PC-3 (cell line): ENCODE data around the gene SP3. TPM values are rescaled to one million over a fixed set of nuclear protein-coding genes. Genes with fewer than 3 reads are reported as not detected.

Source experiments
- ATAC-seq: fragments of 200-7000 bp; cut with Tn5 transposase; 2 replicates; pipeline ENCODE4 v1.9.1; 2020; ENCODE audit warnings: mild to moderate bottlenecking, moderate library complexity
- BruUV-seq: library from RNA; stranded (reverse); fragments of 400-500 nt; replicated peaks from 2 replicates; lab custom pipeline; 2021; lab: Mats Ljungman, UMichigan
- CTCF ChIA-PET: fragments of 300-600 bp; sonication (Branson Sonifier 250); formaldehyde crosslinking; loops from one replicate; lab custom pipeline; 2022; ENCODE audit warnings: antibody characterized with exemption; lab: Charles Lee
- POLR2A ChIA-PET: fragments of 300-600 bp; sonication (Branson Sonifier 250); formaldehyde crosslinking; loops from one replicate; lab custom pipeline; 2022; ENCODE audit warnings: antibody characterized with exemption; ENCODE audit not compliant: unreplicated experiment; lab: Charles Lee
- DNase-seq: peaks from one replicate; pipeline ENCODE4 v3.0.0-alpha.2; 2015
- H2AFZ ChIP-seq: fragments of 300-600 bp; sonication (generic); 2 replicates; pipeline ENCODE4 v1.6.0; 2016; ENCODE audit warnings: antibody characterized with exemption, low read length
- H3F3A ChIP-seq: fragments of 300-600 bp; sonication (generic); one replicate; pipeline ENCODE4 v1.6.0; 2017; ENCODE audit warnings: antibody characterized with exemption, low read length, control low read depth, mild to moderate bottlenecking; ENCODE audit not compliant: unreplicated experiment
- H3K27ac ChIP-seq: fragments of 300-600 bp; sonication (generic); 2 replicates; pipeline ENCODE4 v1.5.1; 2016; ENCODE audit warnings: mild to moderate bottlenecking, low read length
- H3K27me3 ChIP-seq: fragments of 300-600 bp; sonication (generic); 2 replicates; pipeline ENCODE4 v1.6.1; 2016; ENCODE audit warnings: low read length, mixed read lengths
- H3K36me3 ChIP-seq: fragments of 300-600 bp; sonication (generic); 2 replicates; pipeline ENCODE4 v1.6.1; 2016; ENCODE audit warnings: low read depth, mixed run types, low read length, mixed read lengths
- H3K4me1 ChIP-seq: fragments of 300-600 bp; sonication (generic); 2 replicates; pipeline ENCODE4 v1.5.1; 2016; ENCODE audit warnings: low read length; ENCODE audit not compliant: insufficient read depth
- H3K4me2 ChIP-seq: fragments of 300-600 bp; sonication (generic); 2 replicates; pipeline ENCODE4 v1.6.0; 2016; ENCODE audit warnings: low read length
- H3K4me3 ChIP-seq: fragments of 300-600 bp; sonication (generic); 2 replicates; pipeline ENCODE4 v1.5.1; 2016; ENCODE audit warnings: mild to moderate bottlenecking, low read length, mixed read lengths
- H3K79me2 ChIP-seq: fragments of 300-600 bp; sonication (generic); 2 replicates; pipeline ENCODE4 v1.6.1; 2017; ENCODE audit warnings: low read length, mixed read lengths
- H3K9ac ChIP-seq: fragments of 300-600 bp; sonication (generic); 2 replicates; pipeline ENCODE4 v1.6.0; 2016; ENCODE audit warnings: mild to moderate bottlenecking, low read length
- H3K9me2 ChIP-seq: fragments of 300-600 bp; sonication (generic); replicated peaks from 2 replicates; pipeline ENCODE4 v1.6.1; 2016; ENCODE audit warnings: mixed run types, low read length, mixed read lengths
- H3K9me3 ChIP-seq: fragments of 300-600 bp; sonication (generic); 2 replicates; pipeline ENCODE4 v1.6.1; 2016; ENCODE audit warnings: low read length, mixed read lengths
- H4K20me1 ChIP-seq: fragments of 300-600 bp; sonication (generic); 2 replicates; pipeline ENCODE4 v1.6.1; 2016; ENCODE audit warnings: low read length, mixed read lengths
- CTCF ChIP-seq: fragments of 300-600 bp; sonication (generic); conservative IDR thresholded peaks from 2 replicates; pipeline ENCODE4 v1.5.1; 2017; ENCODE audit warnings: antibody characterized with exemption, low read depth, mild to moderate bottlenecking, low read length
- EZH2 ChIP-seq: fragments of 300-600 bp; sonication (generic); IDR thresholded peaks from one replicate; pipeline ENCODE4 v1.6.1; 2017; ENCODE audit warnings: antibody characterized with exemption, mild to moderate bottlenecking, low read length; ENCODE audit not compliant: unreplicated experiment
- EZH2phosphoT487 ChIP-seq: fragments of 300-600 bp; sonication (generic); IDR thresholded peaks from 2 replicates; pipeline ENCODE4 v1.6.1; 2018; ENCODE audit warnings: mild to moderate bottlenecking, antibody characterized with exemption, low read length, borderline replicate concordance
- intact Hi-C: fragments of 100-400 bp; cut with micrococcal nuclease; formaldehyde crosslinking; loops from 2 replicates; pipeline ENCODE4 v1.9.0; 2023
- total RNA-seq: library from RNA; depleted of rRNA; stranded (reverse); fragments of >200 nt; gene quantifications from 2 replicates; pipeline ENCODE4 v1.2.3, GENCODE V29; 2014

SP3 gene
- total RNA-seq, 1 experiment from 2014 or later: 117 TPM

DNA sequence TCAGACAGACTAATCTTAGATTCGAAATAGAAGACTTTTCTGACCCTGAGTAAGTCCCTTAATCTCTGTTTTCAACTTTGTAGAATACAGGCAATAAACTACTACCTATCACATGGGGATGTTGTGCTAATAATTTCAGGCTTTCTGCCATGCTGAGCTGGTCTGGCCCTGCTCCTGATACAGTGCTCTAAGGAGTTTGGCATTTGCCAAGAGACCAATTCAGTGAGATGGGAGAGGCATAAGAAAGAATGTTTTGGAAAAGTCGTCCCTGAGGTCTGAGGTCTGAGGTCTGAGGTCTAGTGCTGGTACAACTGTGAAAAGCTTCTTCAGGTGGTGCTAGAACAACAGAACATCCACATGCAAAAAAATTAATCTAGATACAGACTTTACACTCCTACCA is 35.9 kb upstream of the SP3 start:
- POLR2A ChIA-PET: no interaction called here
- Histone ChIP-seq H3K4me3 (no peak overlapping the region), H3K27me3 (no peaks in the 10 kb centered on the region), H3K27ac (no peak overlapping the region), H4K20me1 (no peaks in the 10 kb centered on the region), H3K9me2 (no peaks in the 10 kb centered on the region), H2AFZ (no peak overlapping the region), H3F3A (no peaks in the 10 kb centered on the region), H3K4me1 (0 out of 2 replicates have a peak, but pooled peaks cover 5% of the 10 kb centered on the region), H3K79me2 (no peaks in the 10 kb centered on the region), H3K9ac (no peak overlapping the region), H3K36me3 (no peaks in the 10 kb centered on the region), H3K9me3 (no peaks in the 10 kb centered on the region), H3K4me2 (no peak overlapping the region)
- CTCF ChIA-PET: no interaction called here
- no peak for DNase-seq
- intact Hi-C loops: no loop called here
- TF ChIP-seq EZH2phosphoT487: no peak
- BruUV-seq: no TSS peak
- ATAC-seq: no peak

DNA sequence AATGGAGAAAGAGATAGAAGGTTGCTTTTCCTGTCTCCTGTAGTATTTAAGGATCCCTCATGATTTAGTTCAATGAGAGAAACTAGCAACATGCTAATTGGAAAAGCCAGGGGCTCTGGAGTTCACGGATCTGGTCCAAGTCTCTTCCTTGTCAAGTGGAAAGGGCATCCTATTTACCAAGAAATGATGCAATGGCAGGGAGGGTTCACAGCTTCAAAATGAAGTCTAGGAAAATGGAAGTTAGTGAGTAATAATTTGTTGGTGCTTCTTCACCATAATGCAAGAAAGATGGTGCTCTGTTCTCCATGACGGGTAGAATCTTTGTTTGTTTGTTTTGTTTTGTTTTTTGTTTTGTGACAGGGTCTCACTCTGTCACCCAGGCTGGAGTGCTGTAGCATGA is 34.6 kb upstream of the SP3 start:
- H3K4me3 ChIP-seq: no peak overlapping the region
- H3K79me2 ChIP-seq: no peaks in the 10 kb centered on the region
- intact Hi-C loops: no loop called here
- no peaks in the 10 kb centered on the region for H3K27me3 ChIP-seq
- H3K4me1 ChIP-seq: no peaks in the 10 kb centered on the region
- ATAC-seq (no peak), DNase-seq (no peak)
- H3K36me3 ChIP-seq: no peaks in the 10 kb centered on the region
- TF ChIP-seq CTCF: no peak
- no peak overlapping the region for H3K9ac ChIP-seq
- H3K4me2 ChIP-seq: no peak overlapping the region
- no peaks in the 10 kb centered on the region for H3K9me2 ChIP-seq
- CTCF ChIA-PET: no interaction called here
- H3K27ac ChIP-seq: no peak overlapping the region
- BruUV-seq: no TSS peak
- no peak overlapping the region for H2AFZ ChIP-seq
- H4K20me1 ChIP-seq: no peaks in the 10 kb centered on the region
- POLR2A ChIA-PET: no interaction called here
- no peaks in the 10 kb centered on the region for H3K9me3 ChIP-seq
- no peaks in the 10 kb centered on the region for H3F3A ChIP-seq

- no peak overlapping the region for H3K4me2 ChIP-seq
- H3K4me1 ChIP-seq: no peaks in the 10 kb centered on the region
- BruUV-seq: no TSS peak
- no peak overlapping the region for H2AFZ ChIP-seq
- no peaks in the 10 kb centered on the region for H4K20me1 ChIP-seq
- no peak for DNase-seq
- no peaks in the 10 kb centered on the region for H3K36me3 ChIP-seq
- H3F3A ChIP-seq: no peaks in the 10 kb centered on the region
- no peaks in the 10 kb centered on the region for H3K27me3 ChIP-seq
- no peak for ATAC-seq
- no peak overlapping the region for H3K27ac ChIP-seq
- TF ChIP-seq CTCF (no peak), EZH2phosphoT487 (no peak), EZH2 (no peak)
- H3K4me3 ChIP-seq: no peak overlapping the region
- intact Hi-C loops: no loop called here
- no peak overlapping the region for H3K9ac ChIP-seq
- POLR2A ChIA-PET: no interaction called here
- no peaks in the 10 kb centered on the region for H3K9me3 ChIP-seq
- CTCF ChIA-PET: no interaction called here
- H3K9me2 ChIP-seq: no peaks in the 10 kb centered on the region
- no peaks in the 10 kb centered on the region for H3K79me2 ChIP-seq
Observed at GRCh38 chr2:173999272-173999671, 34.1 kb upstream of the SP3 start.
